Mucosa of descending colon (tissue), 3 donors: ENCODE measurements around the gene REXO1. TPM values are rescaled to one million over a fixed set of nuclear protein-coding genes. Genes with fewer than 3 reads are reported as not detected.
A peak's percentile ranks its signal among the peaks of the same experiment; 100 is the strongest.

Experiments used
- ATAC-seq: fragments of 200-7000 bp; cut with Tn5 transposase; one replicate; pipeline ENCODE4 v1.9.1; 2020; ENCODE audit warnings: mild to moderate bottlenecking, moderate library complexity
- DNase-seq, 3 donors: peaks; one replicate each; pipeline ENCODE4 v3.0.0-alpha.2; 2020
- H3K36me3 ChIP-seq: fragments of 200-600 bp; one replicate; pipeline ENCODE4 v1.8.0; 2021; ENCODE audit warnings: low read depth, mild to moderate bottlenecking
- H3K4me1 ChIP-seq: fragments of 200-600 bp; one replicate; pipeline ENCODE4 v1.8.0; 2021; ENCODE audit warnings: low read depth, mild to moderate bottlenecking
- H3K4me3 ChIP-seq: fragments of 200-600 bp; one replicate; pipeline ENCODE4 v1.8.0; 2021; ENCODE audit warnings: mild to moderate bottlenecking
- H3K9me3 ChIP-seq: fragments of 200-600 bp; one replicate; pipeline ENCODE4 v1.8.0; 2021; ENCODE audit warnings: mild to moderate bottlenecking
- intact Hi-C, 2 donors: fragments of 100-400 bp; cut with DNase I in 1 of 2; cut with micrococcal nuclease in 1 of 2; formaldehyde crosslinking; loops; one replicate each; pipeline versions ENCODE4 v1.11.0 to v1.11.1; 2022; cut with DNase I, micrococcal nuclease
- total RNA-seq, 3 donors: library from RNA; stranded (reverse); fragmentation: NEBNext Ultra II Directional in 2 of 3; extraction: Animal tissue kit (Norgen Biotek cat#: 25700) in 2 of 3; gene quantifications; one replicate each; pipeline versions ENCODE4 v1.2.1 to v1.2.4, GENCODE V29; 2021 to 2023
- TF ChIP-seq, protein P1 (sequence below): fragments of 200-600 bp; IDR thresholded peaks from one replicate; pipeline ENCODE4 v1.8.0; 2022; ENCODE audit warnings: antibody characterized with exemption, mild to moderate bottlenecking
- donor health status: DM: no; HTN: no; CAD: no; lungs with moderate emphysema.
- donor health status: DM: no; HTN: no; CAD: no.
- donor health status: DM: no; HTN: yes; CAD: no.

The REXO1 gene
- total RNA-seq, 3 donors from 2014 or later = 45.4 to 54.3 (median 50.2) TPM

DNA sequence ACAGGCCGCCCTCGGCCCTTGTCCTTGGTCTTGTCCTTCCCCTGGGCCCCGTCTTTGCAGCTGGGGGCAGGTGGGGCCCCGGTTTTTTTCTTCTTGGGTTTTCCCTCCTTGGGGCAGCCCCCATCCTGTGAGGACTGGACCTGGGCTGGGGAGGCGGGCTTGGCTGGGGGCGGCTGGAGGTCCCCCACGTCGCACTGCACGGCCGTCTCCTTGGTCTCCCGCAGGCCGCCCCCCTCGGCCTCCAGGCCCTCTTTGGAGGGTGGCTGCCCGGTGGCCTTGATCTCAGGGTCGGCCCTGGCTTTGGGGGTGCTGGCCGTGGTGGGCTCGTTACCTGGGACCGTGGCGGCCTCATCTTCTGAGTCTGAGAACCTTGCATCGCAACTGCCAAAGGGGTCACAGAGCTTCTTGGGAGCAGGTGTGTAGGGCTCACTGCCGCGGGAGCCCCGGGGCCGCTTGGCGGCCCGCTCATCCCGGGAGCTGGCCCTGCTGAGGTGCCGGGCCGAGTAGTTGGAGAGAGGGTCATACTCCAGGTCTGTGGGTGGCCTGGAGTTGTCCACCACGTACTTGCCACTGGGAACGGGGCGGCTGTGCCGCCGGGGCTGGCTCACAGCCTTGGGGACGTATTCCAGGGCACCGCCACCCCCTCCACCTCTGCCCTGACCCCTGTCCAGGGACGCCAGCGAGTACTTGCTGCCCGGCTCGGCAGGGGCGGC lies 20.6 kb downstream of the REXO1 start:
- no peak for ATAC-seq
- no peak for DNase-seq
- H3K4me1 ChIP-seq = no peaks in the 10 kb centered on the region
- intact Hi-C loops = no loop called here
- TF ChIP-seq, protein P1, sequence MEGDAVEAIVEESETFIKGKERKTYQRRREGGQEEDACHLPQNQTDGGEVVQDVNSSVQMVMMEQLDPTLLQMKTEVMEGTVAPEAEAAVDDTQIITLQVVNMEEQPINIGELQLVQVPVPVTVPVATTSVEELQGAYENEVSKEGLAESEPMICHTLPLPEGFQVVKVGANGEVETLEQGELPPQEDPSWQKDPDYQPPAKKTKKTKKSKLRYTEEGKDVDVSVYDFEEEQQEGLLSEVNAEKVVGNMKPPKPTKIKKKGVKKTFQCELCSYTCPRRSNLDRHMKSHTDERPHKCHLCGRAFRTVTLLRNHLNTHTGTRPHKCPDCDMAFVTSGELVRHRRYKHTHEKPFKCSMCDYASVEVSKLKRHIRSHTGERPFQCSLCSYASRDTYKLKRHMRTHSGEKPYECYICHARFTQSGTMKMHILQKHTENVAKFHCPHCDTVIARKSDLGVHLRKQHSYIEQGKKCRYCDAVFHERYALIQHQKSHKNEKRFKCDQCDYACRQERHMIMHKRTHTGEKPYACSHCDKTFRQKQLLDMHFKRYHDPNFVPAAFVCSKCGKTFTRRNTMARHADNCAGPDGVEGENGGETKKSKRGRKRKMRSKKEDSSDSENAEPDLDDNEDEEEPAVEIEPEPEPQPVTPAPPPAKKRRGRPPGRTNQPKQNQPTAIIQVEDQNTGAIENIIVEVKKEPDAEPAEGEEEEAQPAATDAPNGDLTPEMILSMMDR = no peak
- no peaks in the 10 kb centered on the region for H3K36me3 ChIP-seq
- H3K9me3 ChIP-seq = no peaks in the 10 kb centered on the region
- H3K4me3 ChIP-seq = no peak overlapping the region

DNA sequence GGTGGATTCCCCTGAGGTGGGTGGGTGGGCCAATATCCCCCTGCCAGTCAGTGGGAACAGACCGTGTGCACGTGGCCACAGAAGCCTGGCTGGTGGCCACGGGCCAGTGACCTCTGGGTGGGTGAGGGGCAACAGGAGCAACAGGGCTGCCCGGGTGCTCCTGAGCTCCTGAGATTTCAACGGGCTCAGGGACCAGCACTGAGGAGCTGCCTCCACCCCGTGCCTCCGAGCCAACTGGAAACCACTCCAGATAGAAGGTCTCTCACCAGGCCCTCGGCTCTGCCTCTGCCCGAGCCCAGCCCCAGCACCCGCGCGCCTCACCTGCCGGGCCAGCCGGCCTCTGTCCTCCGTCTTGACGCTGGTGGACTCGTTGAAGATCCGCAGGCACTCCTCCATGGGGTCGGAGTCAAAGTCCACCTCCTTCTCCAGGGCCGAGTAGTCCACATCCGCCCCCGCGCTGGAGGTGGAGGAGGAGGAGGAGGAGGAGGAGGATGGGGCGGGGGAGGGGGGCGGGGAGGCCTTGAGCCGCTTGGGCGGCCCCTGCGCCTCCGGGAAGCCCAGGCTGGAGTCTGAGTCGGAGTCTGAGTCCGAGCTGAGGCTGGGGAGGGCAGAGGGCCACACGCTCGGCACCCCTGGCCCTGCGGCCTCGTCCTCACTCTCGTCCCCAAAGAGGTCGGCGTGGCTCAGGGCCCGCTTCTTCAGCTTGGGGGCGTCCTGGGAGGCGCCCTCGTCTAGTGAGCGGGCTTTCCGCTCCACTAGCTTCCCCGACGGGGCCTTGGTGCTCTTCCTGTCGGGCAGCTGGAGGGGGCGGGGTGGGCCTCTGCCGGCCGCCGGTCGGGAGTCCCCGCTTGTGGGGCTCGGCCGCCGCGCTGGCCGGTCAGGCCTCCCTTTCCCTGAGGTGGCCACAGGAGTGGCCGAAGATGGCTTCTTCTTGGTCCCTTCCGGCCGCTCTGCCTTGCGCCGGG lies 21.4 kb downstream of the REXO1 start:
- Histone ChIP-seq H3K4me1 (no peaks in the 10 kb centered on the region), H3K4me3 (no peak overlapping the region), H3K9me3 (no peaks in the 10 kb centered on the region), H3K36me3 (no peaks in the 10 kb centered on the region)
- TF ChIP-seq, protein P1 = no peak
- intact Hi-C loops = no loop called here
- DNase-seq (peak in 1 of 3 donors; percentile 62), ATAC-seq (peak; percentile 36)

DNA sequence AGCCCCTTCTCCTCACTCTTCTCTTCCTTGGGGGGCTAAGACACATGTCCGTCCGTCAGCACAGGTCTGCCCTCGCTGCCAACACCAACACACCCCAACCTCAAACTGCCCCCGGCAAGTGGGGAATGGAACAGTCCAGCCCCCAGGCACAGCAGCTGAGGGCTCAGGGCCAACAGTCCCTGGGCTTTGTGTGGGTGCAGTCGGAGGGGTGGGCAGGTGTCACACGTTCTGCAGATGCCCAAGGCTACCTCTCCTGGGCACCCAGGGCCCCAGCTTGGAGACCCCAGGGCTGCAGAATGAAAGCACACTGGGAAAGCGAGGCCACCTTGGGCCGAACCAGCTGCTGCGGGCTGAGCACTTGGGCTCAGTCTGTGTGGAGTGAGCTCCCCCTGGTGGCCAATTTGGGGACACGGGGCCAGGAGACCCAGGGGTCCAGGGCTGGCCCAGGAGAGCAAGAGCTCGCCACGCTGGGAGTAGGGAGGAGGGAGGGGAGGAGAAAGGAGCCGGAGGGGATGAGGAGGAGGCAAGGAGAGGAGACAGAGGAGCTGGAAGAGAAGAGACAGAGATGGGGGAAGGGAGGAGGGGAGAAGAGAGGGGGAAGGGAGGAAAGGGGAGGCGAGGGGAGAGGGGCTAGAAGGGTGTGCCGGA lies 22.2 kb downstream of the REXO1 start:
- no peaks in the 10 kb centered on the region for H3K4me1 ChIP-seq
- intact Hi-C loops = no loop called here
- H3K36me3 ChIP-seq = no peaks in the 10 kb centered on the region
- peak; percentile 81 for ATAC-seq
- H3K4me3 ChIP-seq = no peak overlapping the region
- TF ChIP-seq, protein P1 = peak; percentile 86
- DNase-seq = peak; percentile 72 to 82 (median 81)
- H3K9me3 ChIP-seq = no peaks in the 10 kb centered on the region

DNA sequence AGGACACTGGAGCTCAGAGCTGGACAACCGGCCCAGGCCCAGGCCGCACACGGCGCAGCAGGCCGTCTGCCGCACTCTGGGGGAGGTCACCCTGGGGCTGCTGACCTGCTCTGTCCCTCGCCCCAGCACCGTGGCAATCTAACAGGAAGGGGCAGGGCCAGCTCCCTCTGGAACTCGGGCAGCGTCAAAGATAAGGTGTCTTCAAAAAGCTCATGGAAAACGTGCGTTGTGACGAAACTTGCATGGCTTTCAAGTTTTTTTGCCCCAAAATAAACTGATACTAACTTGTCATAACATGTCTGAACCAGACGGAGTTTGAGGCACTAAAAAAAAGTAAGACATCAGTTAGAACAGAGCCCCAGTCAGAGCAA lies 24.0 kb downstream of the REXO1 start:
- no peak overlapping the region for H3K4me3 ChIP-seq
- H3K36me3 ChIP-seq = peaks cover 8% of the 10 kb centered on the region
- no peaks in the 10 kb centered on the region for H3K4me1 ChIP-seq
- ATAC-seq (no peak), DNase-seq (peak in 1 of 3 donors; percentile 36)
- TF ChIP-seq, protein P1 = no peak
- intact Hi-C loops = no loop called here
- H3K9me3 ChIP-seq = no peaks in the 10 kb centered on the region

DNA sequence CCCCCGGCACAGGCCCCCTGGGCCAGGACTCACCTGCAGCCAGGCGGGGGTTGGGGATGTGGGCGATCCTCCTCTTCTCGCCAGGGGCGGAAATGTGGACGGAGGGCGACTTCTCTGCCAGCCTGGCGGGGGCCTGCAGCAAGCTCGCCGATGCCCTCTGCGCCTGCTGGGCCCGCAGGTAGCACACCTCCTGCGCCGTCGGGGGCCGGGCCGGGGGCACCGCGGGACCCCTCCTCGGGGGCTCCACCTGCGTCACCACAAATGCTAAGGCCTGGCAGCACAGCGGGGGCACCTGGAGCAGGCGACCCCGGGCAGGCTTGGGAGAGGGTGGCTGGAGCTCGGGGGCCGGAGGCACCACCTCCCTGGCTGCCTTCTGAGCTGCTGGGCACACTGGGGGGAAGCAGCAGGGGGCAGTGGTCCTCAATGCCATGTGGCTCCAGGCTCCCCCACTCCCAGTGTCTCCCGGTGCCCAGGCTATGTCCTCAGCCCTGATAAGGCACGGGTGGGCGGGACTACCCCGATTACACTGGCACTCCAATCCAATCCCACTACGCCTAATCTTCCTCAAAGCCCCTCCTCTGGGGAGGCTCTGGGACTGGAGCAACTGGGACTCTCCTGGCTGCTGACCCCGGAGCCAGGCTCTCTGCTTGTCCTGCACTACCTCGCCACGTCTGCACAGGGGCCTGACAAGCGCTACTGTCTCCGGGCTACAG lies 24.6 kb downstream of the REXO1 start:
- Histone ChIP-seq H3K4me3 (no peak overlapping the region), H3K36me3 (peaks cover 10% of the 10 kb centered on the region), H3K9me3 (no peaks in the 10 kb centered on the region), H3K4me1 (no peaks in the 10 kb centered on the region)
- TF ChIP-seq, protein P1 = no peak
- ATAC-seq (no peak), DNase-seq (peak in 1 of 3 donors; percentile 50)
- intact Hi-C loops = no loop called here
